Hepatocyte (in vitro differentiated cells): ENCODE data around the gene HIP1R.

ENCODE experiments used
- CTCF ChIP-seq: fragments of 200-600 bp; sonication (generic); IDR thresholded peaks from 2 replicates; pipeline ENCODE4 v1.5.1; 2016; ENCODE audit warnings: antibody characterized with exemption, mild to moderate bottlenecking; ENCODE audit not compliant: poor library complexity
- EZH2 ChIP-seq: fragments of 200-600 bp; sonication (generic); IDR thresholded peaks from 2 replicates; pipeline ENCODE4 v1.6.1; 2016; ENCODE audit warnings: antibody characterized with exemption, mild to moderate bottlenecking, borderline replicate concordance
- EZH2phosphoT487 ChIP-seq: fragments of 200-600 bp; sonication (generic); IDR thresholded peaks from one replicate; pipeline ENCODE4 v1.6.1; 2018; ENCODE audit warnings: antibody characterized with exemption, mild to moderate bottlenecking, low read depth, moderate library complexity; ENCODE audit not compliant: unreplicated experiment, severe bottlenecking

DNA sequence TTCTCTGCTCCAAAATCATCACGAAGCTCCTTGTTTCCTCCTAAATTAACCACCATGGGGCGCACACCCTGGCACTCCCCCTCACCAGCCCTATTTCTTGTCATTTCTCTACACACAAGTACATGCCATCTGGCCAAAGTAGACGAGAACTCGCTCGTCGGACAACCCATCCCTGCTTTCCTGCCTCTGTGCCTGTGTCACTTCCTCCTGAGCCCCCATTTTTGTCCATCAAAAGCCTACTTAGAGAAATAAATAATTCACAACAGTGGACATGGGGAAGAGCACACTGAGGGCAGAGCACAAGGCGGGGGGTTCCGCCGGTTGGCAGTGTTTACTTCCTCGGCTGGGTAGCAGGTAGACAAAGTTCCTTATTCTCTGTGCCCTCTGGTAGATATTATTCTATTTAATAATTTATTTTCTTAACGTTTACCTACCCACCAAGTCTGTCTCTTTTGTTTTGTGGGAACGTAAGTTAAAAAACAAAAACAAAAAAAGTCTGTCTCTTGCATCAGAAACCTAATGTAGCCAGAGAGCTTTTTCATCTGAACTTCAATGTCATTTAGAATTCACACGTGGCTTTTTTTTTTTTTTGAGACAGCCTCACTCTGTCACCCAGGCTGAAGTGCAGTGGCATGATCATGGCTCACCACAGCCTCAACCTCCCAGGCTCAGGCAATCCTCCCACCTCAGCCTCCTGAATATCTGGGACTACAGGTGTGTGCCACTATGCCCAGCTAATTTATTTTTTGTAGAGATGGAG, 54.7 kb downstream of the HIP1R start:
- TF ChIP-seq EZH2phosphoT487 = no peak
- no peak for TF ChIP-seq CTCF
- TF ChIP-seq EZH2 = no peak
